Endothelial cell of hepatic sinusoid (primary cell): ENCODE data around the gene CFAP299.
"Not testable (repeated sequence)": the region's sequence is repeated elsewhere in the genome, so short reads cannot be mapped to it uniquely, and the experiment has no call there.

Experiments
- in situ Hi-C: cut with HindIII; loops from 2 replicates; pipeline ENCODE4 v1.10.0; 2017; ENCODE audit warnings: low sequenced_read_pairs

The CFAP299 gene

DNA sequence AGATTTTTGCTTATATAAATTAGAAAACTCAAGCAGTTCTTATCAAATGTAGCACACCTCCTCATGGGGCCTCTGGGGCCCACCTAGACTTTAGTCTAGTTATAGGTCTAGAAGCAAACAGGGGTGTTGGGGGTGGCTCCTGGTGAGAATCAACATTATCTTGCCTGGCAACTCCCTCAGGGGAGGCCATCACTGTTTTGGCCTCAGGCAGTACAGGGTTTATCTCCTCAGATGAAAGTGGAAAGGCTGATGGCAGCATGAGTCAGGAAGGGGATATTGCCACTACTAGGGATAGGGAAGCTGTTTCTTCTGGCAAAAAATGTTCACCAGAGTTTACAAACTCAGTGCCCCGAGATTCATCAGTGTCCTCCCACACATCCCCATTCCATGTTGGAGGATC lies 462.6 kb downstream of the CFAP299 start:
- in situ Hi-C loops, result no loop called here

DNA sequence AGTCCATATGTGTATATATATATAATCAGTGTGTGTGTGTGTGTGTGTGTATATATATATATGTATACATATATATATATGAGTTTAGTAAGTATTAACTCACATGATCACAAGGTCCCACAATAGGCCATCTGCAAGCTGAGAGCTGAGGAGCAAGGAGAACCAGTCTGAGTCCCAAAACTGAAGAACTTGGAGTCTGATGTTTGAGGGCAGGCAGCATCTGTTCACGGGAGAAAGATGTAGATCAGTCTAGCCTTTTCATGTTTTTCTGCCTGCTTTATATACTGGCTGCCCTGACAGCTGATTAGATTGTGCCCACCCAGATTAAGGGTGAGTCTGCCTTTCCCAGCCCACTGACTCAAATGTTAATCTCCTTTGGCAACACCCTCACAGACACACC lies 465.2 kb downstream of the CFAP299 start:
- in situ Hi-C loops, result not testable (repeated sequence)

DNA sequence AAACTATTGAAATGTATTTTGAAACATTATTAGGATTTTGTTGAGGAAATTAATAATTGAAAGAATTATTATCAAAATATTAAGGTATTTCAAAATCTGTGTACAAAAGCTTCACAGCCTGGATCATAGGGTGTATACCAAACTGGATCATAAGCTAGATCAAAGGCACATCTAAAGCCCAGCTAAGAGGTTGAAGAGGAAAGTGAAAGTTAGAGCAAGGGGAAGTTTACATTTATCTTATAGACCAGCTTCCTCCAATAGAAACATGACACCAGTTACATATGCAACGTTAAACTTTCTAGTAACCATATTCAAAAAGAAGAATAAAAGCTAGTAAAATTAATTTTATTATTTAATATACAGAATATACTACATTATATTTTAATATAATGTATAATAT lies 467.8 kb downstream of the CFAP299 start:
- in situ Hi-C loops, result no loop called here

DNA sequence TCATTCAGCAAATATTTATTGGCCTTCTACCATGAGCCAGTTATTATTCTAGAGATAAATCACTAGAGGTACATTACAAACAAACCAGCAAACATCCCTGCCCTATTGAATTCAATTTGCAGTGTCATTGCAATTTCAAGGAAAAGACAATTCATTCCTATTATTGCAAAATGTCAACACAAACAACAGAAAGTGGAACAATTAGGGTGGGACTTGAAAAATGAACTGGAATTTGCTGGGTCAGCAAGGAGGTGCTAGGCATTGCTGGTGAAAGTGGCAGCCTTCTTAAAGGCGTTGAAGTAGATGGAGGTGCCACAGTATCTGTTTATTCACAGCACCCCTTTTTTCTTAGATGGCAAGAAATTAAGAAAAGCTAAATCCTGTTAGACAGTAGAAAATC lies 470.9 kb downstream of the CFAP299 start:
- in situ Hi-C loops, result no loop called here

DNA sequence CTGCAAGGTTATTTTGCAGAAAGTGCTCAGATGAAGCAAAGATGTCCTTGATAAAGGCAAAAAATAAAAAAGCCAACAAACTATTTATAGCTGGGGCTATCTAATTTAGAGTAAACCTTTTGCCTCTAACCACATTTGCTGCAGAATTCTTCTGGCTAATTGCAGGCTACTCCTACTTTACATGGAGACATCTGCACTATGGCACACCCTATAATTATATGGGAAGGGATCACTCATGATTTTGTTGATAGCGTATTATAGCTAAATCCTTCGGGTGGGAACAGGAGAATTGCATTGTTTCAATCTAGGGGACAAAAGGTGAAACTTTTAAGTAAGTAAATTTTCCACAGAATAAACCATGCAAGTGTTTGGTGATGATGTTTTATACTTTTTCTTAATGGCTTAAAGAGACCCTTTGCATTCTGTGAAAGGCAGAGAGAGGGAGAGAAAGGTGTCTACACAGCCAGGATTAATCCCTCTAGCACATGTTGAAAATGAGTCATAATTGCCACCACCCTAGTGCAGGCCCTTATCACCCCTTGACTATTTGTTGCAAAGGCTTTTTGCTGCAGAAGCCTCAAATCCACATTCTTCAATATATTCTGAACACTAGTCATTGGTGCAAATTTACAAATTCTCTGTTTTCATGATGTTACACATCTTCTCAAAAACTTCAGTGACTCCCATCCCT lies 473.7 kb downstream of the CFAP299 start:
- in situ Hi-C loops, result no loop called here

DNA sequence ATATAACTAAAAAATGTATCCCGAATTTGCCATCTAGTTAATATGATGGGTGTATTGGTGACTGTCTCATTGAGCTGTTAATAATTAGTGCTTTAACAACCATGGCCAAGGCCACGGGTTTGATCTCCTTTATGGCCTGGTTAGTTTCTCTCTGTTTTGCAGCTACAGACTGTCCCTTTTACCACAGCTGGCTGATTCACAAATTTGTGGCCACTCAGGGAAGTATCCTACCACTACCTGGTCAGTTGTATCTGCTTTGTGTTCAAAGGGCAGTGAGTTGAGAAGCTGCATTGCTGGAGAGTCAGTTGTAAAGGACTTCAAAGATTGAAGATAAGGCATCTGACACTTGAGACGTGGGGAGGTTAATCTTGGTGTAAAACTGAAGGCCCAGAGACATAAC lies 475.9 kb downstream of the CFAP299 start:
- in situ Hi-C loops, result no loop called here

DNA sequence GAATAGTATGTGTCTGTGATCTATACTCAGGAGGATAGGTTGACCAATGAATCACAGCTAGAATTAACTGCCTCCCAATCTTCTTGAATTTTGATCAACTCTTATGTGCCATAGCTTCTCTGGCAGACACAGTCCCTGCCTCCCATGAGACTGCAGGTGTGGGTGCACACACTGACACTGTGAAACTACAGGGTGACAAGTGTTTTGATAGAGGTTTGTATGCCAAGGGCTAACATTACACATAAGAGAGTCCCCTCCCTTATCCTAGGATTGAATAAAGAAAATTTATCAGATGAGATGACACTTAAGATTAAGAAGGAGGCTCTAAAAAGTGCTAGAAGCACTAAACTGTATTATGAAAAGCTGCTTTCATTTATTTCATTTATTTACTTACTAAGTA lies 476.6 kb downstream of the CFAP299 start:
- in situ Hi-C loops, result no loop called here

DNA sequence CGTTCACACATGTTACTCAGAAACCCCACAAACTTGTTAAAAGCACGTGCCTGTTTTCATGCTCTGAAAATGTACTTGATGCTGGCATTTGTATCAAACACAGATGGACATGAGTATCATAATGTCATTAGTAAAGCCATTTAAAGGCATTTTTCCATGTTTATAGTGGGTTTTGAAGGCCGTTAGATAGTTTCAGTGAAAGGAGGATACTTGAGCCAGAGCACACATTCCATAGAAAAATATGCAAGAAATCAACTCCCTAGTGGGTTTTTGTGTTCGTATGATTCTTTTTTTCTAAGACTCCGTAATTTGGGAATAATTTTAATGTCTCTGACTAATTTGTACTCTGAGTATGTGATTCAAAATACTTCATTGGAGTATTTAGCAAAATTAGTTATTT lies 478.7 kb downstream of the CFAP299 start:
- in situ Hi-C loops, result no loop called here

DNA sequence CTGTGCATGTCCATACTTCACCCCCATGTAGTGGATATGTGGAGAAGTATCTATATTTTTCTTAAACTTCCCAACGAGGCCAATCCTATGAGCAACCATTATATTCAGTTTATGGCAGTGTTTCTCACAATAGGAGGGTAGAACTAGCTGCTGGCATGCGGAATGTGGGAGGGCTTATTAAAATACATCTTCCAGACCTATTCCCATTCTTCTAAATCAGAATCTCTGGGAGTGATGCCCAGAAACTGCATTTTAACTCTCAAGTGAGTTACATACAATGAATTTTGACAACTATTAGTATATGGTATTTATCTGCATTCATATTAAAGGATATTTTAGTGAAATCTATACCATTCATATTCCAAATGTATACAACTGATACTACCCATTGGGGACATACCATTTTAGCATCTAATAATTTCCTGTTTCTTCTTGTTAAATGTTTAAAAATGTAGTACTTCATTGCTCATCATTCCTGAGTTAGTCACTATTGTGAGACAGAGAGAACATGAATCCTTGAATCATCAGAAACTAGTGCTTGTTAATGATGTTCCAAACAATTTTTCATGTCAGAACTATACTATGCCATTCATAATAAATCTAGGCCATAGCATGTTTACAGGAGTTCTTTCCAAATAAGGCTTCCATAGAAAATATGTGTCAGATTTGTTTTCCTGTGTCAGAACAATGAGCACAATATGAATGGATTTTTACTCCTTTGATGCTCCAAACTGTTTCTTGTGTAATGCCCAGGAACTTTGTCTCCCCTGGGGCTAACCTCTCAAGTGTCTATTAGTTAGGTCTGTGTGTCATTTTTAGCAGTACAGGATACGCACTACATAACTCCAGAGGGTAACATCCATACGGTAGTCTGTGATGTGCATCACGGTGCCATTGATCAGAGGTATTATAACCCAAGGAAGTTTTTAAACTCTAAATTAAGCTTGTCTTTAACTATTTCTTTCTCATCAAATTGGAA lies 496.1 kb downstream of the CFAP299 start:
- in situ Hi-C loops, result no loop called here

DNA sequence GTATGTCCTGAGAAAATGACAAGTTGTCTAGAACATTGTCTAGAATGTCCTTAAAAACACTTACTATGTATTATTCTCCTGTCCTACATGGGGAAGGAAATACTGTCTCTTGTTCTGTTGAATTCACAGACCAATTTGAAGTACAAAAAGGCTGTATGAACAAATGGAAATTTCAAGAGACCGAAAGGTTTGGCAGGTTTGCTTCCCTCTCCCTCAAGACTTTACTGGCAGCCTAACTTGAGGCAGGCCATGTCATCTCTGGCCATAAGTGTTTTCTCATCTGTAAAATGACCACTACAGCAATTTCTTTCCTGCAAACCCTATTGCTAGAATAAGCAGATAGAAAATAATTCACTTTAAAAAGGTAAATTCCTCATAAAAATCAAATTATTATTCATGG lies 503.8 kb downstream of the CFAP299 start:
- in situ Hi-C loops, result no loop called here

DNA sequence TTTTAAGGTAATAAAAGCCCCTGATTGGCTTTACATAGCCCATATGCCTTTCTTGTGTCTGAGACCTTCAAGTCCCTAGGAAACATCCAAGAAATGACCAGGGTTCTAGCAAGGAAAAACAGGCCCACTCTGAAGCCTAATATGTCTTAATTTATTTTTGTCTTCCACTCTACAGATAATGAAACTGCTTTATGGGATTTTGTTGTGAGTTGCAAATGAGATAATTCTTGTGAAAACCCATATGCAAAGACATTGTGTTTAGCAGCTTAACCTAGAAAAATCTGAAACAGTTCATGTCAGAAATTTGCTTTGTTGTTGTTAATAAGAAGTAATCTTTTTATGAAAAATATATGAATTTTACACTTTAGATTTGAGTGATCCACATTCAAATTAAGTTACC lies 504.3 kb downstream of the CFAP299 start:
- in situ Hi-C loops, result no loop called here

DNA sequence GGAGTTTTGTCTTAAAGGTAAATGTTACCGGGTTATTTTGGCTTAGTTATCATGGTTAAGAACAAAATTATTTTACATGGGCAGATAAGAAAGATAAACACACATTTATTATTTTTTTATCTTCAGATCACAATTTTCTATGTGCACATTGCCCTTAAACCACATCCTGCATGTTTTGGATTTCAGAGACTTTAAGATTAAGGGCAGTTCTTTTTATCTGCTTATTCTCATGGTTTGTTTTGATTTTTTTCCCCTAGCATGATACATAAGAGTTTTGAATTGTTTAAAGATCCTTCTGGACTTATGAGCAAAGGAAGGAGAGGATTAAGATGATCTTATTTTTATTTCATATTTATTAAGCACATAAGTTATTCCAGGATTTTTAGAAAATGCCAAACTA lies 504.9 kb downstream of the CFAP299 start:
- in situ Hi-C loops, result no loop called here

DNA sequence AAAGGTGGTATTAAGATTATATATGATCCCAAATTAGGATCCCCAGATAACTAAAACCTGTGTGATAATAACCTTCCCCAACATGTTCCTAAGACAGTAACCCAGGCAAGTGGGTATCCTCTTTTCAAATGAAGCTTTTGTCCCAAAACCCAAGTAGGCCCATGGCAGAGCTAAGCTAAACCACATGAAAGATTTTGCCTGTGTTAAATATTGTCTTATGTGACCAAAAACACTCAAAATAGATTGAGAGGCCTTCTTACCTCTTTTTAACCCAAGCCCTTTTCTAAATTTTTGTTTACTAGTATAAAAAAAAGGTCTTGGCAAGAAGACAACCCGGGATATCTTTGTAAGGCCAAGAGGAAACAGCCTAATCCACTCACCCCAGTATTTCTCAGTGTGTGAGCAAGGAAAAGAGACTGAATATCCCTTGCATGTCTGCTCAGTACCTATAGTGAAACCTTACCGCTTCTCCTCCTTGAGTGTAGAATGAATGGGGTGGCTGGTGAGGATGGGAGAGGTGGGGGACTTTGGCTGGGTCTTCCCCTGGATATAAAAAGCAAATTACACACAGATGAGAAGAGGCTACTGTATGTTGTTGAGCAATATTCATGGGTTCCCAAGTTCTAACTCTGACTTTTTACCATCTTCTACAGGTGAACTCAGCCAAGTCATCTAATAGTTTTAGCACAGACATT lies 506.2 kb downstream of the CFAP299 start:
- in situ Hi-C loops, result no loop called here

DNA sequence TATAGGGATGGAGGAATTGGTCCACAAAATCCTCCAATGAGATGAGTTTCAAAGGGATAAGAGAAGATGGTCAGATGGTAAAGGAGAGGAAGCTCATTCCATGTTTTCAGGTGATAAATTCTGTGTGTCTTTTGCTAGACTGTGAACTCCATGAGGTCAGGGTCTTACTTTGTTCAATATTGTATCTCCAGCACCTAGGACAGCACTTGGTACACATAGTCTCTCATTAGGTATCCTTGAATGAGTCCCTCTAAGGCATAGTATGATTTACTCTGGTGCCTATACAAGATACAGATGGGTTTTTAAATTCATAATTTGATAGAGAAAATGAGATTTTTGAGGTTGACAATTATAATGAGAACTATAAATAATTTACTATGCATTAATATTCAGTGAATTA lies 510.7 kb downstream of the CFAP299 start:
- in situ Hi-C loops, result no loop called here

DNA sequence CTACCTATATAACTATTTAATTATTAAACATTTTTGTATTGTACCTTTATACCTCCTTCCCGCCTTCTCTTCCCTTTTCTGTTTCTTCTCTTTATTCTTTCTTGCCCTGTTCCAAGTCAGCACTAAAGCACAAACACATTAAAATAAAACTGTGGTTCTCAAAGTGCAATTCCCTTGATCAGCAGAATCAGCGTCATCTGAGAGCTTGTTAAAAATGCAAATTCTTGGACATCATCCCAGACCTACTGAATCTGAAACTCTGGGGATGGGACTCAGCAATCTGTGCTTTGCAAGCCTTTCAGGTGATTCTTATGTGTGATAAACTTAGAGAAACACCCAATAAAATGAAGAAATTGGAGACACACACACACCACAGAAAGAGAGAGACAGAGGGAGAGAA lies 516.5 kb downstream of the CFAP299 start:
- in situ Hi-C loops, result no loop called here

DNA sequence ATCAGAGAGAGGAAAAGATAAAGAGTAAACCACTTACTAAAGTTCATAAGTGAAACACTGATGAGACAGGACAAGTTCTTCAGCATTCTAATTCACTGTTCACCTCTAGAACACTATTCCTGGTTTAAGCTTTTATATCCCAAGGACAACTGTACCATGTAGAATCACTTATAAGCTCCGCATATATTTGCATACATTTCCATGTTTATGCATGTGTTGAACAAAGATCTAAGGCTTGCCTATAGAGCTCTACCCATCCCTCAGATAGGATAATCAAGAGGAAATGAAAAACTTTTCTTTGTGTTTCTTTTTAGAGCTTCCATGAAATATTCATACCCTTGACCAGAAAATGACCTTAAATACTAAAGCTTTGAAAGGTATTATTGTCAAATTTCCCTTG lies 538.0 kb downstream of the CFAP299 start:
- in situ Hi-C loops, result no loop called here

DNA sequence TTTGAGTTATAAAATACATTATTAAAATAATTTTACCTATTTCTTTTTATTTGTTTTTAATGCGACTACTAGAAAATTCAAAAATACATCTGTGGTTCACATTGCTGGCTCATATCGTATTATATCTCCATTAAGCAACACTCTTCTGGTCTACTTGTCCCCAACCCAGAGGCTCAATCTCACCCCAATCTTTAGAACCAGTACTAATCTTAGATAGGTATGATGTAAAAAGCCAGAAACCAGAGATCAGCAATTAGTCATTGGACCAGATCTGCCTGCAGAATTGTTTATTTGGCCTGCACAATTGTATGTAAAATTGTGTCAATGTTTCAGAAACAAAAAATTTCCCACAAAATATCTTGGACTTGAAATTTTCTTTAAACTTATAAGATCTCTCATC lies 539.4 kb downstream of the CFAP299 start:
- in situ Hi-C loops, result no loop called here

DNA sequence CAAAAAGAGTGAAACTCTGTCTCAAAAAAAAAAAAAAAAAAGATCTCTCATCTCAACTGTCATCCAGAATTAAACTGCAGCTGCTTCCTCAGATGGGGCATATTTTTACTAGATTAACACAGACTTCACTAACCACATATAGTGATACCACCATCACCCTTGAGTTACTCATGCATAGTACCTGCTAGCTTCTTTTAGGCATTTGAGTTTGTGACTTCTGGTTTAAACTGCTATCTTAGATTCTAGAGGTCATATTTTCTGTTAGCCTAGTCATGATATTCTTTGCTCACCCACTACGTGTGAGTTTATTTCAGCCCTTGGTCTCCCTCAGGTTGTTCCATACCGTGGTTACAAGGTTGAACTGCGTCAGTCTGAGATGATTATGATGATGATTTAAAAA lies 540.1 kb downstream of the CFAP299 start:
- in situ Hi-C loops, result no loop called here

DNA sequence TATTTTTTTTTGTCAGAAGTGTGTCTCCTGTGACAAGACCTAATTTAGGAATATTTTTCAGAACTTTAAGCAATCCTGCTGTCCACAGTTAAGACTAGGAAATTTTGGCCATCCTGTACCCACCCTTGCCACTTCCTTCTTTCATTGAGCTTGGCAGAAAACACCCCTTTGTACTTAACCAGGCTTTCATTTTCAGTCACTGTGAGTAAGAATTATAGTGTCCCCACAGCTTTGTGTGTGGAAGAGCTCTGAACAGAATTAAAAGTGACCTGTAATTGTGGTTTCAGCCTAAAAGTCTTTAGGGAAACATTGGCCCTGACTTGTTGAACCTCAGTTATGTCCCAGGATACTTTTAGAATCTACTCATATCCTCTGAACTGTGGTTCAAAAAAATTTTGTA lies 541.3 kb downstream of the CFAP299 start:
- in situ Hi-C loops, result no loop called here

DNA sequence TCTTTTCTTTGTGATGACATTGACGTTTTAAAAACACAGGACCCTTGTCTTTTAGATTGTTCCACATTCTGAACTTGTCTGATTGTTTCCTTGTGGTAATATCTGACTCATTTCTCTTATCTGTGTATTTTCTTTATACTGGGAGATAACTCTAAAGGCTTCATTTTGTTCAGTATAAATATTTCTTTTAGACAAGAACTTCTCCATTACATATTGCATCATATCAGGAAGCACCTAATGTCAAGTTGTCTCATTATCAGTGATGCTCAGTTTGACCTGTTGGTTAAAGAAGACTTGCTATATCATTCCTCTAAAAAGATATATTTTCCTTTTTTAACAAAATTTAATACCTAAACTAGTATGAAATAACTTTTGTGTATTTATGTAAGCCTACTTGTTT lies 542.7 kb downstream of the CFAP299 start:
- in situ Hi-C loops, result no loop called here

DNA sequence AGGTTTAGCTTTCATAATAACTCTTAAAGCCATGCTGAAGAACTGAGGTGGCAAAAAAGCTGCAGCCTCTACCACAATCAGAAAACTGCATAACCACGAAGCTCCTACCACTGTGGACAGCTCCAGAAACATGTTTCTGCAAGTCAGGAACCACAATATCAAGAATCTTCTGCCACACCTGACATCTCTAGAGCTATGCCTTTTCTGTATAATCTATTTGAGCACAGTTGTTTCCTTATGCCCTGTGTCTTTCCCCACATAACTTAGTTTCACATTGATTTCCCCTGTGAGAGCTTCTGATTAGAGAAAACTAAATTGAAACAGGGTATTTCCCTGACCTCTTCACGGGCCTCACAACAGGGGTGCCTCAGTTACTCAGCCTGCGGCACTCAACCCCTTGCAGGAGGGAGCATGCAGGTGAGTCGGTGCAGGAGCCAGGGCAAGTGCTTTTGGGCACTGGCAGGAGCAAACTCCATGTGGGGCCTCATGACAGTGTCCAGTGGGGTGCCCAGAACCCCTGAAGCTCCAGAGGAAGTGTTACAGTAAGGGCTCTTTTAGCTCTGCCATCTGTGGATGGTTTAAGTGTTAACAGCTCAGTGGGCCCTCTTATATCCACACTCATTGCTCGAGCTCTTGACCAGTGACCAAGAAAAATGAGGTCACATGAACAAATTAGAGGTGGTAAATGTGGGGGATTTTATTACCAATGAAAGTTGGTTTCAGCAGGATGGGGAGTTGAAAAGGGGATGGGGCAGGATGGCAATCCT lies 562.2 kb downstream of the CFAP299 start:
- in situ Hi-C loops, result no loop called here
